ENCODE measurements around the gene FLYWCH1.
A peak's percentile ranks its signal among the peaks of the same experiment; 100 is the strongest.

Gene FLYWCH1

DNA sequence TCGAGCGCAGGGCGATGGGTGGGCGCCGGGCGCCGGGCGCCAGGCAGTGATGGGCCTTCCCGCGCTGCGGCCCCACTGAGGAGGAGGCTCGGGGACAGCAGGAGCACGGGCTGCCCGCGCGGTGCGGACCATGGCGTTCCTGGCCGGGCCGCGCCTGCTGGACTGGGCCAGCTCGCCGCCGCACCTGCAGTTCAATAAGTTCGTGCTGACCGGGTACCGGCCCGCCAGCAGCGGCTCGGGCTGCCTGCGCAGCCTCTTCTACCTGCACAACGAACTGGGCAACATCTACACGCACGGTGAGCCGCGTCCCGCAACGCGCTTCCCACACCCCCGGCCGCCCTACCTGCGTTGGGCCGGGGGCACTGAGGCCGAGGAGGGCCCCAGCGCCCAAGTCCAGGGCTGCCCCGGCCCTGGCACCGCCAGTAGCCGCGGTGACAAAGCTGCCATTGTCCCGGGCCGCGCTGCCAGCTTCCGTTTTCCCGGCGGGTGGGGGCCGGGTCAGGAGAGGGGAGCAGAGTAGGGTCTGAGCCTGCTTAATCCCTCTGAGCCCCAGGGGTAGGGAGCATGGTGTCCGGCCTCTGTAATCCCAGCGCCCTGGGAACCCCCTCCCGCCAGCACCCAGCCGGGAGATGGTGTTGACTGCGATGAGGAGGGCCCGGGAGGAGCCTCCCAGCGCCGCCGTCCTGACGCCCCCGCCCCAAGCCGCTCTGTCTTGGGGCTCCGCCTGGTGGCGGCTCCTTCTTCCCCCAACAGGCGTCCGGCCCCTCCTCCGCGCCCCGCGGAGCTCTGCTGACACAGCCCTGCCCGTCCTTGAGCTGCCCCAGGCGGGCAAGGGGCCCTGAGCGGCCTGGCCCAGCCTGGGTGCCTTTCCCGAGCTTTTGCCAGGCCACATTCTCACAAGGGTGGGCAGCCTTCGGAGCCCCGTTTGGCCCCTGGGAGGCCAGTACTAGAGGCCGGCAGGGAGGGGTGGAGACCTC is 58.1 kb downstream of the FLYWCH1 start:
- peaks cover 15% of the 10 kb centered on the region for H3K4me1 Mint-ChIP-seq (ENCODE audit: low read depth)
- peak overlapping the region; percentile 72 for H3K27ac Mint-ChIP-seq

DNA sequence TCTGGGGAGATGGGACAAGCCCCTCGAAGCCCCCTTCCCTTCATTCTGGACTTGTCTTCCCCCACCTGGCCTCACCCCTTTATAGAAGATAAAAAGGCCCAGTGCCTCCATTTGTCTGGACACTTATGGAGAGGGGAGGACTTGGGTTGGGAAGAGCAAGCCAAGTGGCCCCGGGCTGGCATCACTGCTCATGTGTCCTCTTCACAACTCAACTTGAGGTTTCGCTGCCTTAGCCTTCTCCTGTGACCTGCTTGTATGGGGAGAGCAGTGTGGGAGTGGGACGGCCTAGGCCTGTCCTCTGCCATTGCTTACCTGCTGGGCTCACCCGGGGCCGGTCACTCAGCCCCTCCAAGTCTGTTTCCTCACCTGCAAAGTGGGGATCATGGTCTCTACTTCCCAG is 58.8 kb downstream of the FLYWCH1 start:
- DNase-seq (ENCODE audit: low spot score): no peak
- Mint-ChIP-seq H3K9me3 (no peaks in the 10 kb centered on the region), H3K27ac (peak overlapping the region; percentile 49), H3K4me3 (peak overlapping the region; percentile 78), H3K27me3 (ENCODE audit: low read depth) (peaks cover 12% of the 10 kb centered on the region), H3K4me1 (ENCODE audit: low read depth) (peaks cover 15% of the 10 kb centered on the region), H3K36me3 (ENCODE audit: low read depth) (peaks cover 14% of the 10 kb centered on the region)

More for the DNA sequence above, 58.1 kb downstream of the FLYWCH1 start:
- DNase-seq (ENCODE audit: low spot score): peak; percentile 87
- H3K9me3 Mint-ChIP-seq: no peaks in the 10 kb centered on the region
- H3K27me3 Mint-ChIP-seq (ENCODE audit: low read depth): peaks cover 17% of the 10 kb centered on the region
- peaks cover 14% of the 10 kb centered on the region for H3K36me3 Mint-ChIP-seq (ENCODE audit: low read depth)
- peak overlapping the region; percentile 78 for H3K4me3 Mint-ChIP-seq

DNA sequence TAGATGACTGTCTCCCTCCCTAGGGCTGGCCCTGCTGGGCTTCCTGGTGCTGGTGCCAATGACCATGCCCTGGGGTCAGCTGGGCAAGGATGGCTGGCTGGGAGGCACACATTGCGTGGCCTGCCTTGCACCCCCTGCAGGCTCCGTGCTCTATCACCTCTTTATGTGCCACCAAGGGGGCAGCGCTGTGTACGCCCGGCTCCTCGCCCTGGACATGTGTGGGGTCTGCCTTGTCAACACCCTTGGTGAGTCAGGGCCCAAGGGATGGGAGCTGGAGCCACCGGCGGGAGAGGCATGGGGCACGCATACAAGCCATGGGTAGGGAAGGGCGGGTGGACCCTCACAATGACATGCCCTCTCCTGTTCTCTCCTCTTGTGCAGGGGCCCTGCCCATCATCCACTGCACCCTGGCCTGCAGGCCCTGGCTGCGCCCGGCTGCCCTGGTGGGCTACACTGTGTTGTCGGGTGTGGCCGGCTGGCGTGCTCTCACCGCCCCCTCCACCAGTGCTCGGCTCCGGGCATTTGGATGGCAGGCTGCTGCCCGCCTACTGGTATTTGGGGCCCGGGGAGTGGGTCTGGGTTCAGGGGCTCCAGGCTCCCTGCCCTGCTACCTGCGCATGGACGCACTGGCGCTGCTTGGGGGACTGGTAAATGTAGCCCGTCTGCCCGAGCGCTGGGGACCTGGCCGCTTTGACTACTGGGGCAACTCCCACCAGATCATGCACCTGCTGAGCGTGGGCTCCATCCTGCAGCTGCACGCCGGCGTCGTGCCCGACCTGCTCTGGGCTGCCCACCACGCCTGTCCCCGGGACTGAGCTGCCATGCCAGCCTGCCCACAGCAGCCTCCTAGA is 59.6 kb downstream of the FLYWCH1 start:
- Mint-ChIP-seq H3K4me3 (peak overlapping the region; percentile 78), H3K36me3 (ENCODE audit: low read depth) (peaks cover 14% of the 10 kb centered on the region), H3K4me1 (ENCODE audit: low read depth) (peaks cover 15% of the 10 kb centered on the region), H3K27ac (peak overlapping the region; percentile 49), H3K9me3 (no peaks in the 10 kb centered on the region), H3K27me3 (ENCODE audit: low read depth) (peaks cover 8% of the 10 kb centered on the region)
- no peak for DNase-seq (ENCODE audit: low spot score)

DNA sequence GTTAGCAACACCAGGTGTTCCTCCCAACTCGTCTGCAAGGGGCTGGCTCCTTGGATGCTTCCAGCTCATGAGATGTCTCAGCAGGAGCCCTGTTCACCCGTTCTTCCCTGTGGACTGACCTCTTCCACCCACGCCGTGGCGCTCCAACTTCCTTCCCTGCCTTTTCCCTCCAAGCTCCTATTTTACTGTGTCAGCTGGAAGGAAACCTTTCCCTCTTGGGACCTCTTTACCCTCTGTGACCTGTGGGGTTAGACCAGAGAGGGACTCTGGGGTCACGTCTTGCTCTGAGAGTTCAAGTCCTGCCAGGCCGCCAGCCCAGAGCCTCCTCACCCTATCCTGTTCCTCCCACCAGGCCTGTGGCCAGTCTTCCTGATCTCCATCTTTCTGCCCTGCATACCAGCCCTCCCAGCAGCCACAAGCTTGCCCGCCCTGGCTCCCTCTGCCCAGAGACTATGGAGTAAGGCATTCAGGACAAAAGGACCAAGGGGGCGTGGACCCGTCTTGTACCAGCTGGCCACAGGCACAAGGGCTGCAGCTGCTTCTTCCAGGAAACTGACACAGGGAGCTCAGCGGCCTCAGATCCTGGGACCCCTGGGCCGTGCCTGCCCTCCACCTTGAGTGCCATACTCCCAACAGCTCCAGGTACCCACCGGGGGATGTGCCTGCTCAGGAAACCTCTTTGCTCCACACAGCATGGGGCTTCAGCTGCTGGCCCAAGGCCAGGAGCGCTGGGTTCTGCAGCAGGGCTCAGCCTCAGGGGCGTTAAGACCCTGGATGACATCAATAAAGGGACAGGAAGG is 60.5 kb downstream of the FLYWCH1 start:
- Mint-ChIP-seq H3K4me3 (peak overlapping the region; percentile 17), H3K4me1 (ENCODE audit: low read depth) (peaks cover 15% of the 10 kb centered on the region), H3K27me3 (ENCODE audit: low read depth) (peaks cover 8% of the 10 kb centered on the region), H3K27ac (peak overlapping the region; percentile 63), H3K36me3 (ENCODE audit: low read depth) (peaks cover 18% of the 10 kb centered on the region), H3K9me3 (no peaks in the 10 kb centered on the region)
- DNase-seq (ENCODE audit: low spot score): no peak

DNA sequence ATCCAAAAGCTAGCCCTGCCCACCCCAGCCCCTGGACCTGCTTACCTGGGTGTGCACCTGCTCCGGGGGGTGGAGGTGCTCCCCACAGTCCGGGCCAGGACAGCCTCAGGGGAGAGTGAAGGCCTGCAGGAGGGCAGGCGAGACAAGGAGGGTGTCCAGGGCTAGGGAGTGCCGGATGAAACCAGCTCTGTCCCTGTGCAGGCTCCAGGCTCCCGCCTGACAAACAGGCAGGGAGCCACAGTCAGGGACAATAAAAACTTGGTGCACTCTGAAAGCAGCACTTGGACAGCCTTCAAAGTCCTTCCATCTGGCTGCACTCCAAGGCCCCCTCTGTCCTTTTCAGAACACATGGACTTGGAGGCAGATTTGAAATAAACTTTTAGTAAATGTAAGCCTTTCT is 61.4 kb downstream of the FLYWCH1 start:
- H3K36me3 Mint-ChIP-seq (ENCODE audit: low read depth): peaks cover 23% of the 10 kb centered on the region
- no peaks in the 10 kb centered on the region for H3K9me3 Mint-ChIP-seq
- H3K27me3 Mint-ChIP-seq (ENCODE audit: low read depth): peaks cover 5% of the 10 kb centered on the region
- no peak overlapping the region for H3K4me3 Mint-ChIP-seq
- H3K27ac Mint-ChIP-seq: no peak overlapping the region
- DNase-seq (ENCODE audit: low spot score): no peak
- H3K4me1 Mint-ChIP-seq (ENCODE audit: low read depth): peaks cover 15% of the 10 kb centered on the region

DNA sequence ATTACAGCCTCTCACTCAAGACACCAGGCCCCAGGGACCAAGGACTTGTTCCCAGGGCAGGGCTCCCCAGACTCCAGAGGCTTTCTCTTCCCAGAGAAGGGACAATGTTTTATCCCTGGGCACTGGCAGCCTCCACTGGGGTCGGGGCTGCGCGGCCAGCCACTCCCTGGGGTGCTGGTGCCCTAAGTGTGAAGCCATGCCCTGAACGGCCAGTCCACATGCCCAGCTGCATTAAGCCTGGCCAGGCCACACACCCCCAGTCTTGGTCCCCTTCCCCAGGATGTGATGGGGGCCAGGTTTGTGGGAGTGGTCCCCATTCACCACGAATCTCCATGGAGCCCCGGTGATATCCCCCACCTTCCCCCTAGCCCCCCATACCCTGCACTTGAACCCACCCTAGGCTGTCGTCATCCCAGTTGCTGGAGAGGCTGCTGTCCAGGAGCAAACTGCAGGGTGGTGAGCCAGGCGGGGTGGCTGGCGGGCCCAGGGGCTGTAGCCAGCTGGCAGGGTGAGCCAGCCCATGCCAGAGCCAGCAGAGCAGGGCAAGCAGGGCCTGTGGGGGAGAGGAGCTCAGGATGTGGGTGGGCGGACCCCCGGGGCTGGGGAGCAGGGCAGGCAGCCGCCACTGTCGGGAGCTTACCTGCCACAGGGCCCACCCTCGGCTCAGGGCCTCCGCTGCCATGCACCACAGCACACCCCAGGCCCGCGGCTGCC is 62.0 kb downstream of the FLYWCH1 start:
- Mint-ChIP-seq H3K9me3 (no peaks in the 10 kb centered on the region), H3K4me3 (no peak overlapping the region), H3K27ac (no peak overlapping the region), H3K36me3 (ENCODE audit: low read depth) (peaks cover 23% of the 10 kb centered on the region), H3K27me3 (ENCODE audit: low read depth) (no peaks in the 10 kb centered on the region), H3K4me1 (ENCODE audit: low read depth) (peaks cover 9% of the 10 kb centered on the region)
- no peak for DNase-seq (ENCODE audit: low spot score)

DNA sequence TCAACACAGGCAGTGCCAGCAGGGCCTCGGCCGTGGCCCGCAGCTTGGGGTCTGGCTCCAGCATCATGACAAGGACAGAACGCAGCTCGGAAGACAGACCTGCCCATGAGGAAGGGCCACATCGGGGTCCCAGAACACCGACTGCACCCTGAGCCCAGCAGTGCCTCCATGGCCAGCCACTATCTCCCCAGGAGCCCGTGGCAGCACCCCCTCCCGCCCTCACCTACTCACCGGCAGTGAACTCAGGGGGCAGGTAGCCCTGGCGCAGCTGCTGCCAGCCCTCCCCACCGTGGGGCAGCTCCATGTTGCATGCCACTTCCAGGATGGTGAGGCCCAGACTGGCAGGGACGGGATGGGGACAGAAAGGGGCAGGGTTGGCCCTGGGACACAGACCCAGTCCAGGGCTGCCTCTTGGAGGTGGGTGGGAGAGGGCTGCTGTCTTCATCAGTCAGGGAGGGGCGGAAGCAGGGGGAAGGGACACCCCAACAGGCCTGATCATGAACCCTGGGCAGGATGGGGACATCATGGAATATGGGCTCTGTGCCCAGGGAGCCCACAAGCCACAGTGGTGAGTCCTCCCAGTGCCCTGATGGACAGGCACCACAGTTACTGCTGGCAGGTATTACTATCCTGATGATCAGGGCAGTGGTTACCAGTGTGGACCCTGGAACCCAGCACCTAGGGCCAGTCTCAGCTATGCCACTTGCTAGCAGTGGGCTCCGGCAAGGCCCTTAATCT is 62.8 kb downstream of the FLYWCH1 start:
- Mint-ChIP-seq H3K36me3 (ENCODE audit: low read depth) (peaks cover 25% of the 10 kb centered on the region), H3K27ac (no peak overlapping the region), H3K27me3 (ENCODE audit: low read depth) (no peaks in the 10 kb centered on the region), H3K4me3 (no peak overlapping the region), H3K9me3 (no peaks in the 10 kb centered on the region), H3K4me1 (ENCODE audit: low read depth) (peaks cover 11% of the 10 kb centered on the region)
- DNase-seq (ENCODE audit: low spot score): no peak

DNA sequence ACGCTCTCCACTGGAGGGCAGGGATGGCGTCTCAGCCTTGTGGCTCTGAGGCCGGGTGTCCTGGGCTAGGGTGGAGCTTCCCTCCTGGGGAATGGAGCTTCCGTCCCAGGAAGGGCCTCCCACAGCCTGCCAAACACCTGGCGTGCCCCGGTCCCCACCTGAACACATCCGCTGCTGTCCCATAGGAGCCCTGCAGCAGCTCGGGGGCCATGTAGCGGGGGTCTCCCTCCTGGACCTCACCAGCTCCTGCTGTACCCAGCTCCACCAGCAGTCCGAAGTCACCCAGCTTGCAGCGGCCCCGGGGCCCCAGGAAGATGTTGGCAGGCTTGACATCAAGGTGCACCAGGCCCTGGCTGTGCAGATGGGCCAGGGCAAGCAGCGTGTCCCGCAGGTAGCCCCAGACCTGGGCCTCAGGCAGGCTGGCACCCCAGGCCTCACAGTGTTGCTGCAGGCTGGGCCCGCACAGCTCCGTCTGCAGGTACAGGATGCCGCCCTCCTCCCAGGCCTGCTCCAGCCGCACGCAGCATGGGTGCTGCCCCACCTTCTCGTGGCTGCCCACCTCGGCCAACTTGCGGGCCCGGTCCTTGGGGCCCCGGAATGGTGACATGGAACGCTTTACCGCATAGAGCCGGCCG is 63.5 kb downstream of the FLYWCH1 start:
- no peaks in the 10 kb centered on the region for H3K27me3 Mint-ChIP-seq (ENCODE audit: low read depth)
- no peak overlapping the region for H3K4me3 Mint-ChIP-seq
- H3K27ac Mint-ChIP-seq: no peak overlapping the region
- H3K36me3 Mint-ChIP-seq (ENCODE audit: low read depth): peaks cover 25% of the 10 kb centered on the region
- no peak for DNase-seq (ENCODE audit: low spot score)
- H3K9me3 Mint-ChIP-seq: no peaks in the 10 kb centered on the region
- peaks cover 11% of the 10 kb centered on the region for H3K4me1 Mint-ChIP-seq (ENCODE audit: low read depth)

DNA sequence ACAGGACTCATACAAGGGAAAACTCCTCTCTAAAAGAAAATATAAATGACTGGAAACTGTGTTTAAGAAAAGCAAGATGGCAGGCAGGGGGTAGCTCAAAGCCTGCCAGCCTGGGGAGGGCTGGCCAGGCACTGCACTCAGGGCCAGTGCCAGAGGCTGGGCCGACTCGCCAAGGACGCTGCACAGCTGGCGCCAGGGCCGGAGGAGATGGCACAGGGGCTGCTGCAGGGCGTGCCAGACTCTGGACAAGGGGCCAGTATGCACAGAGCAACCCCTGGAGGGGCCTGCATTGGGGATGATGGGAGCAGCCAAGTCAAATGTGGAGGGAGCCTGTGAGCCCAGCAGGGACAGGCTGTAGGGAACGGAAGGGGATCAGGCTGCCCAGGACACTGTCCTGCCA is 64.5 kb downstream of the FLYWCH1 start:
- Mint-ChIP-seq H3K9me3 (no peaks in the 10 kb centered on the region), H3K27me3 (ENCODE audit: low read depth) (no peaks in the 10 kb centered on the region), H3K36me3 (ENCODE audit: low read depth) (peaks cover 21% of the 10 kb centered on the region), H3K4me3 (no peak overlapping the region), H3K4me1 (ENCODE audit: low read depth) (peaks cover 4% of the 10 kb centered on the region), H3K27ac (no peak overlapping the region)
- DNase-seq (ENCODE audit: low spot score): no peak

DNA sequence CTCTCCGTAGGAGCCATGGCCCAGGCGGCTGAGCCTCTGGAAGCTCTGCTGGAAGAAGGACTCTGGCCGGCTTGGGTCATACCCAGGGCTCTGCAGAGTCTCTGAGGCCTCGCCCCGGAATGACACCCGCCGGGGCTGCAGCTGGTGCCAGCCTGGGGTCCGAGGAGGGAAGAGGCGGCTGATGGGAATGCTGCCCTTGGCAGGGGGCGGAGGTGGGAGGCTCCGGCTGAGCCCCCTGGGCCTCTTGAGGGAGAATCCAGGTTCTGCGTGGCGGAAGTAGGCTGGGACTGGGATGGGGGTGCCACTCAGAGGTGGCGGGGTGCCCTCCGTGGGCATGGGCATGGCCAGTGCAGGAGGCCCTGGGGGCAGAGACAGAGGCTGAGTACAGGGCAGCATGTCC is 64.9 kb downstream of the FLYWCH1 start:
- no peak overlapping the region for H3K4me3 Mint-ChIP-seq

DNA sequence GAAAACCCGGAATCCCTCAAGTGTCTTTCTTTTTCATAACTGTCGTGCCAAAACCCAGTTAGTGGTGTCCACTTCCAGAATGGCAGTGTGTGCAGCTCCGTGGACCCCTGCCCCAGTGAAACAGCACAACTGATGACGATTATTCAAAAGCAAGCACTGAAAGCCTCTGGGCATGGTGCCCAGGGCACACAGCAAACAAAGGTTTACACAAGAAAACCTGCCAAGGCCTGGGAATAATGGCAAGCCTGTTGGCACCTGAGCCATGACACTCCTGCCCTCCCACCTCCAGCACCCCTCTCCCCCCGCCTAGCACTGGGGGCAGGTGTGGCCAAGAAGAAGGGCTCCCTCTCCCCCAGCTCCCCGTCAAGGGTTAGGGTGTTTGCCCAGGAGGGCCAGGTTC is 65.7 kb downstream of the FLYWCH1 start:
- H3K36me3 Mint-ChIP-seq (ENCODE audit: low read depth): peaks cover 16% of the 10 kb centered on the region
- H3K4me3 Mint-ChIP-seq: no peak overlapping the region
- no peak for DNase-seq (ENCODE audit: low spot score)
- H3K4me1 Mint-ChIP-seq (ENCODE audit: low read depth): peaks cover 12% of the 10 kb centered on the region
- H3K27ac Mint-ChIP-seq: no peak overlapping the region
- no peaks in the 10 kb centered on the region for H3K27me3 Mint-ChIP-seq (ENCODE audit: low read depth)
- no peaks in the 10 kb centered on the region for H3K9me3 Mint-ChIP-seq

More for the DNA sequence above, 64.9 kb downstream of the FLYWCH1 start:
- no peak overlapping the region for H3K27ac Mint-ChIP-seq
- no peak for DNase-seq (ENCODE audit: low spot score)
- no peaks in the 10 kb centered on the region for H3K9me3 Mint-ChIP-seq
- peaks cover 21% of the 10 kb centered on the region for H3K36me3 Mint-ChIP-seq (ENCODE audit: low read depth)
- H3K27me3 Mint-ChIP-seq (ENCODE audit: low read depth): no peaks in the 10 kb centered on the region
- H3K4me1 Mint-ChIP-seq (ENCODE audit: low read depth): peaks cover 6% of the 10 kb centered on the region

DNA sequence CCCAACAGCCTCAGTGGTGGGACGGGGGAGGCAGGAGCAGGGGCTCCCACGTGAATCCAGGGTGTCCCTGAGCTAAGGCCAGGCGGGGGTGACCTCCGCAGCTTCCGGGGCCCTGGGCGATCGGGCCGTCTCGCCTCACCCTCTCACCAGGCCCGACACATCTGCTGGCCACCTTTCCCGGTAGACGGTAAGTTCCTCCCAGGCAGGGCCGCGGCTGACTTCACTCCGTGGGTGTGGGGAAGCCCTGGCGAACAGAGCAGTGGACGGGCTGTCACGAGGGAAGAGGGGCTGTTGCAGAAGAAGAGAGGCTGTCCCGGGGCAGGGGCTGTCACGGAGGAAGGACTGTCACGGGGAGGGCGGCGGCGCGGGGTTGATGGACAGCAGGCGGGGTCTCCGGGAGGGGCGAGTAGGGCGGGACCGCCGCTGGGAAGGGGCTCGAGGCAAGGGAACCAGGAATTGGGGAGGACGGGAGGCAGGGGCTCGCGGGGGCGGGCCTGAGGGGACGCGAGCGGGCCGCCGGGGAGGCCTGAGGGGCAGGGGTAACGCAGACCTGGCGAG is 68.0 kb downstream of the FLYWCH1 start:
- H3K4me1 Mint-ChIP-seq (ENCODE audit: low read depth): peaks cover 15% of the 10 kb centered on the region
- H3K4me3 Mint-ChIP-seq: peak overlapping the region; percentile 91
- H3K9me3 Mint-ChIP-seq: no peaks in the 10 kb centered on the region
- H3K27ac Mint-ChIP-seq: peak overlapping the region; percentile 93
- H3K36me3 Mint-ChIP-seq (ENCODE audit: low read depth): peaks cover 12% of the 10 kb centered on the region
- H3K27me3 Mint-ChIP-seq (ENCODE audit: low read depth): no peaks in the 10 kb centered on the region
- DNase-seq (ENCODE audit: low spot score): no peak
